HG02884 (cell line): Measurements from ENCODE around the gene KCP.

Source experiments
- ATAC-seq: cut with Tn5 transposase; IDR thresholded peaks from one replicate; pipeline ENCODE4 v1.9.1; 2021; ENCODE audit warnings: mild to moderate bottlenecking, moderate library complexity; ENCODE audit not compliant: unreplicated experiment

KCP gene

DNA sequence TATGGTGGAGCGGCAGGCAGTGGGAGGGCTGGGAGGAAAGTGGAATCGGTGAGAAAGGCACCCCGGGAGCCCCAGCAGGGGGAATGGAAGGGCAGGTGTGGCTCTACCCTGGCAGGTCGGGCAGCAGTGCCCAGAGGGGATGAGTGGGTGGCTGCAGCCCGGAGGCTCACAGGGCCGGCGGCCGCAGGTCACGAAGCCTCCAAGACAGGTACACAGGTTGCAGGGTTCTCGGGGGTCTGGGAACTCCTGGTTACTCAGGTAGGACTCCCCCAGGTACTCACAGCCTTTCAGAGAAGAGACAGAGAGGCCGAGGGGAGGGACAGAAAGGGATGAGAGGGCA is 21.8 kb downstream of the KCP start:
- ATAC-seq: no peak

DNA sequence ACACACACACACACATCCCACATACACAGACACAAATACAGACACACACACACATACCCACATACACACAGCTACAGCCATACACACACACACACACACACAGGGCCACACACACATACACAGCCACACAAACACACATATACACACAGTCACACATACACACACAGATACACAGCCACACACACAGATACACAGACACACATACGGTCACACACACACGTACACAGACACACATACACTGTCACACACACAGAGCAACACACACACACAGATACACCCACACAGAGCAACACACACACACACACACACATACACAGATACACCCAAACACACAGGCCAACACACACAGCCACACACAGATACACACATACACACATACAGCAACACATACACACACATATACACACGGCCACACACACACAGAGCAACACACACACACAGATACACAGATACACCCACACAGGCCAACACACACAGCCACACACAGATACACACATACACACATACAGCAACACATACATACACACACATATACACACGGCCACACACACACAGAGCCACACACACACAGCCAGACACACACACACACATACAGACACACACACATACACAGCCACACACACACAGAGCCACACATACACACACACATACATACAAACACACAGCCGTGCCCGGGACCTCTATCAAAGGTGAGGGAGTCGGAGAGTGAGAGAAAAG is 22.3 kb downstream of the KCP start:
- no peak for ATAC-seq

DNA sequence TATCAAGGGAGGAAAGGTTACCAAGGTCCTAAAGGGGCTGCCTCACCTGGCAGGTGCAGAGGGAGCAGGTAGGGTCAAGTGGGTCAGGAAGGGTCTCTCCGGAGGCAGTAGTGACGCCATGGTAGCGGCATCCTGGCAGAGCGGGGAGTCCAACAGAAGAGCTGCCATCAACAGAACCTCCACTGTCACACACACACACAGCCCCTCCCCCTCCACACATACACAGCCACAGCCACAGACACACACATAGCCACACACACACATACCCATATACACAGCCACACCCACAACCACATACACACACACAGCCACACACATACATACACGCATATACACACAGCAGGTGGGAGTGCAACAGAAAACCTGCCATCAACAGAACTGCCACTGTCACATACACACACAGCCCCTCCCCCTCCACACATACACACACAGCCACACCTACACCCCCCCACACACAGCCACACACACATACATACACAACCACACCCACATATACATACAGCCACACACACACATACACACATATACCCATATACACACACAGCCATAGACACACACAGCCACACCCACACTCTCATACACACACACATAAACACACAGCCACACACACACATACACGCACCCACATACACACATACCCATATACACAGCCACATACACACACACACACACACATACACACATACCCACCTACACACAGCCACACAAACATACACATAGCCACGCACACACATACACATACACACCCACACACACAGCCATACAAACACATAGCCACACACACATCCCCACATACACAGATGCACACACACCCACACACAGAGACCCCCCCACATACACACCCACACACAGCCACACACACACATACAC is 23.1 kb downstream of the KCP start:
- no peak for ATAC-seq

DNA sequence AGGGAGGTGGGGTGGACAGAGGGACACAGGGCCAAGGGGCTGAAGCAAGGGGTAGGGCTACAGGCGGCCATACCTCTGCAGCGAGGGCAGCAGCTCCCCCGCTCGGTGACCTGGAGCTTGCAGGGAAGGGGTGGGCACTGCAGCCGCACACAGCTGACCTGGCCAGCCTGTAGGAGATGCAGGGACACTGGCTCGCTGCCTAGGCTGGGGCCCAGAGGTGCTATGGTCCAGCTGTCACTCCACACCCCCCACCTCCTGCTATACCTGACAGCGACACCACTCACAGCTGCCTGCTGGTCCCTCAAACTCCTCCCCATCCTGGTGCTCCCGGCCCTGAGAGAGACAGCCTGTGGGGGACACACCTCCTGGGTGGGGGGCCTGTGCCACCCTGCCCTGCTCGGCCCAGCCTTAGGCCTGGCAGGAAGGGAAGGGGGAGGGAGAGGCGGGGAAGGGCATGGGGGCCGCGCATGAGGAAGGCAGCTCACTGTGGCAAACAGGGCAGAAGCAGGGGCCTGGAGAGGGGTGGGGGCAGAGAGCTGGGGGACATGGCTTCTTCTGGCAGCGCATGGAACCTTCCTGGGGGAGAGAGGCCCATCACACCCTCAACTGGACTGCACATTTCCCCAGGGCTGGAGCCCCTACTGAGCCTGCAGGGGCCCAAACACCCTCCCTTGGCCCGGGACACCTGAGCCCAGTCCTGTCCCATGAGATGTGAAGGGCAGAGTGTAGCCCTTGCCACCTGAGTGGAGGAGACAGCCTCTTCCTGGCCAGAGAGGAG is 23.9 kb downstream of the KCP start:
- no peak for ATAC-seq

DNA sequence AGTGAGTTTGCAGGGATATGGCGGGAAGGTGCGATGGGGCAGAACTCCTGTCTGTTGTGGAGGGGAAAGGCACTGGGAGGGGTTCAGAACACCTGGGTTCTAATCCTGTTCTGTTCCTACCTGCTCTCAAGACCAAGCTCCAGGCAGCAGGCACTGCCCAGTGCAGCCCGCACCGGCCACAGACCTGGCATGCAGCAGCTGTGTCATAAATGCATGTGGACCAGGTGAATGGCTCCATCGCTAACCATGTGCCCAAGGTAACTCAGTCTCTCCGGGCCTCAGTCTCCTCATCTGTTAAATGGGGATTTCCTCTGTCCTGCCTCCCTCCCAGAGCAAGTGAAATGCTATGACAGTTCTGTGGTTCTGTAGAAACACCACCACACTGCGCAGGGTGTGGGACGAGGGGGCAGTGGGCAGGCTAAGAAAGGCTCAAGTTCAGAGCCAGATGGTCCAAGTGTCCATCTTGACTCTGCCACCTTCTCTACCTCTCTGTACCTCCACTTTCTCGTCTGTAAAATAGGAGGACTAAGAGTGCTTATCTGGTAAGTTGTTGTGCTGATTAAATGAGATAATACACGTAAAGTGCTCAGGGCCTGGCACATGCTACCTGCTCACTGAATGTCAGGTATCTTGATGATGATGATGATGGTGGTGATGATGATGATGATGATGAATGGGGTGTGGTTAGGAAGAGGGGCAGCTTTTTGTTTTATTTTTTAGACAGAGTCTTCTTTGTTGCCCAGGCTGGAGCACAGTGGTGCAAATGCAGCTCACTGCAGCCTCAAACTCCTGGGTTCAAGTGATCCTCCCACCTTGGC is 24.9 kb downstream of the KCP start:
- ATAC-seq: no peak

DNA sequence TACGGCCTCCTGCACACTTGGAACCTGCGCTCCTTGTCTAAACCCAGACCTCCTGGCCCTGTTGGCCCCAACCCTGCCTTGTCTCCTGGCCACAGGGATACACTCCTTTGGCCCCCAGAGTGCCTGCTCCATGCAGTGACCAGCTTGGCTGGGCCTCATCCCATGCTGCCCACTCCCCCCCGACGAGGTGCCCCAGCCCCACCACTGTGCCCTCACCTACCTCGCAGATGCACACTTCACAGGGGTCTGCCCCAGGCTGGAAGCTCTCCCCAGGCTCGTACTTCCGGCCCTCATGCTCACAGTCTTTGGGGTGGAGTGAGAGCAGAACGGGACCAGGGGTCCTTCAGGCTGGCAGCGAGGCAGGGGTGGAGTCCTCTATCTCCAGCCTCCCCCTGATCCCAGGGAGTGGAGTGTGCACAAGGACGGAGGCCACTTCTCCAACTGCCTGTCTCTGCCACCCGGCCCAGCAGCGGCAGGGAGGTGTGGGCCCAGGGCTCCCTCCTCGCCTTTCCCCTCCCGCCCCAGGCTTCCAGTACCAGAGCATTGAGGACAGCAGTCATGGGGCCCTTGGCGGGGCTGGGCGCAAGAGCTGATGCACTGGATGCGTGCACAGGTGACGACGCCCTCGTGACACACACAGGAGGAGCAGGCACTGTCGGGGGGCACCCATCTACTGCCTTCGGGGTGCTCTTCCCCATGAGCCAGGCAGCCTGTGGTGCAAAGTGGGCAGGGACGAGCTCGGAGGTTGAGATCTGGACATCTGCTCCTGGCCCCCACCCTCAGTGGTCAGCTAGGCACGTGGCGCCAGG is 25.7 kb downstream of the KCP start:
- ATAC-seq: no peak

DNA sequence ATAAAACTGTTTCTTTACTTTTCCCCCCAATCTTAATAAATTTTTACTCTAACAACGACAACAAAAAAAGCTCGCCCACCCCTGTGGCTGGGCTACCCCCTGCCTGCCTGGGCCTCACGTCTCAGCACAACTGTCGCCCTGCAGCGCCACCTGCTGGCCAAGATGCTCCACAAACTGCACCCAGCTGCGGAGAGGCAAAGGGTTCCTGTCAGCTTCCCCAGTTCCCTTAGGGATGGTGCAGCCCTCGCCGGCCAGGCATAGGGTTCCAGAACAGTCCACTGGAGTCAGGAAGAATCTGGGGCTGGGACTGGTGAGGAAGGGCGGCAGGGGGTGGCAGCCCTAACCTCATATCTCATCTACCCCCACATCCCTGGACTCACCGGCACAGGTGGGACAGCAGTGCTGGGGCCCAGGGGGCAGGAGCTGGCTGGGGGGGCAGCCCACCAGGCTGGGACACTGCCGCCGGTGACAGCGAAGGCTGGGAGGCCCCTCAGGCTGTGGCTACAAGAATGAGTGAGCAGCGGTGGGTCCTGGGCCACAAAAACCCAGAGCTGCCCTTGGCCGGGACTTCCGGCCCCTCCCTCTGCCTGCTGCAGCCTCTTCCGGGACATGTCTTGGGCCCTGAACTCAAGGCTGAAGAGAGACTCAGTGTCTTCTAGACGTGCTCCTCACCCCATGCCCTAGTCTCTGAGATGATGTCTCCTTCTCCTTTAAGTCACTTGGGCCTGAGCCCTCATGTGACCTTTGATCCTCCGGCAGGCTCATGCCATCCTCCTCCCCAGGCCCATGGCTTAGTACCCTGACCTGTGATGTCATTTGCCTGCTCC is 26.7 kb downstream of the KCP start:
- peak; percentile 58 for ATAC-seq

DNA sequence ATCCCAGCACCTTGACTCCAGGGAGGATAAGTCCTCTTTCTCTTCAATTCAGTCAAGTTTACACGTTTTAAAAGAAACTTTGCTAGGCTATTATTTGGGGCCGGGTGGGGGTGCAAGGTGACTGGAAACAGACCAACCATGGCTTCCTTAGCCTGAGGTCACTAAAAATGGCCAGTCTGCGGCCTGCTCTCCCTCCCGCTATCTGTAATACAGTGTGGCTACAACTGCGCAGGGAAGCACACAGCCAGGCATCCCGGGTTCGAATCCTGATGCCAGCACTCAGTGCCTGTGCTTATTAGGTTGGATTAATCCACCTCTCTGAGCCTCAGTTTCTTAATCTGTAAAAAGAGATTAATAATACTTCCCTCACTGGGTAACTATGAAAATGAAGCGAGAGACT is 28.4 kb downstream of the KCP start:
- no peak for ATAC-seq

DNA sequence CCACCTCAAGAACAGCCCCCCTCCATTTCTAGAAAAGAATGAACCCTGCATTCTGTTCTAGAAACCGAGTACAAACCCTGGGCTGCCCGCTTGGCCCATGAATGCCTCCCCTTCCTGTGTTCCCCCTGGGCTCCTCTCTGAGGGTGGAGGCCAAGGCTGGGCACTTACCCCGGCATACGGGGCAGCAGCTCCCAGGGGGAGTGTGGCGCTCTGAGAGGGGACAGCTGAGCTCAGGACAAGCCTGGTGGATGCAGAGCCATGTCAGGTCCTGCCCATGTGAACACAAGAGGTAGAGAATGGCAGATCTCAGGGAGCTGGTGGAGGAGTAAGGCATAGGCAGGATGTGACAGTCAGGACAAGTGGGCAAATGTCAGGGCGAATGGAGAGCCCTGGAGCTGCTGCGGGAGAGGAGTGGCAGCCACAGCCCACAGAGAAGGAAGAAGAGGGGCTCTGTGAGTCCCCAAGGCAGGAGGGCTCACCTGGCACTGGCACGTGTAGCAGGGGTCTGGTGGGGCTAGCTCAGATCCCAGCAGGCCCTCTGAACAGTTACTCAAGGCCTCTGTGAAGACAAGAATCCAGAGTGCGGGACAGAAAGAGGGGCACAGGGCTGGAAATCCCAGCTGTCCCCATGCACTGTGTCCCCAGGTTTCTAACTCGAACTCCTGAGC is 28.9 kb downstream of the KCP start:
- no peak for ATAC-seq

DNA sequence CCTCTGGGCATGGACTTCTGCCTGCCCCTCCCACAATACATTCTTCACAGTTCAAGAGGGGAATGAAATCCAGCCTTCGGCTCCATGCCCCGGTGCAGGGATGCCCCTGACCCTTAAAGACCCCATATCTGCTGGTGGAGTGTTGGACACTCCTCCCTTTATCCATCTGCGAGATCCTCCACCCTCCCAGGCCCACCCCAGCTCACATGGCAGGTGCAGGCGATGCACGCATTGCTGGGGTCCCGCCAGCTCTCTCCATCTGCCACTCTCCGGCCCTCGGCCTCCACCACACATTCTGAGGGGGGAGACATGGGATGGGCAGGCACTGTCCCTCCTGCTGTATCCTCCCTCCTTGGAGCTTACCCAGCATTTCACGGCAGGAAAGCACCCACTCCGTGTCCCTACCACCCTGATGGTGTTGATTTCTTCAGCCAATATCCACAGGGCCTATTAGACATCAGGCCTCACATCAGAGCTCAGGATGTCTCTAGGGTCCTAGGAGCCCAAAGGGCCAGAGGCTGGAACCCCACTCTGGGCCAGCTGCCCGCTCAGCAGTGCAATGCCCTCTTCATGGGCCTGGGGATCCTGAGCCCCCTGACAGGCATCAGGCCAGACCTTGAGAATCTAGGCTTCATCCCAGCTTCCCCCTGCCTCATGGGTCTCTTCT is 29.6 kb downstream of the KCP start:
- ATAC-seq: no peak

DNA sequence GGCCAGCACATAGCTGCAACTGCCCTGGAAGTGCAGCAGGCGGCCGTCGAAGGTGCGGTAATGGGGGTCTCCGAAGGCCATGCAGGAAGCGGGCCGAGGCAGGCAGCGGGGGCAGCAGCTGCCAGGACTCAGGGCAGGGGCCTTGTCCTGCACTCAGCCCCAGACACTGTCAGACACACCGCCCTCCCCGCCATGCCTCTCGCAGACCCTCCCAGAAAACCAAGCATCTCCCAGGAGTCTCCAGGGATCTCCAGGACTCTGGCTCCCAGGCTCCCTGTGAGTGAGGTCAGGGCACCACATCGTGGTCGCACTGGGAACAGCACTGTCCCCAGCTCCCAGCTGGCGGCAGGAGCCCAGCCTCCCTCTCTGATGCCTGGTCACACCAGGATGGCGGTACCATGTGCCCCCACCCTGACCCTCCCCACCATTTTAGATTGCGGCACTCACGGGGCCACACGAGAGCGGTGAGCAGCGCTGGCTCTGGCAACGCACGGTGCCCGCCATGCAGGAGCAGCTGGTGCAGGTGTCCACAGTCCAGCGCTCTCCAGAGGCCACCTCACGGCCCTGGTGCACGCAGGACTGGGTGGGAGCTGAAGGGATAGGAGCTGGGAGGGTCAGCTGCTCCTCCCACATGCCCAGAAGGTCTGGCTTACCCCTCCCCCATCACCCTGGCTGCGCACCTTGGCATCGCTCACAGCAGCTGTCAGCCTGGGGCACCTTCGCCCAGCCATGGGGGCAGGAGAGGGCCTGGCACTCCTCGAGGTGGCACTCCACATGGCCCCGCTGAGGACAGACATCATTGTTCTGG is 30.4 kb downstream of the KCP start:
- ATAC-seq: no peak

DNA sequence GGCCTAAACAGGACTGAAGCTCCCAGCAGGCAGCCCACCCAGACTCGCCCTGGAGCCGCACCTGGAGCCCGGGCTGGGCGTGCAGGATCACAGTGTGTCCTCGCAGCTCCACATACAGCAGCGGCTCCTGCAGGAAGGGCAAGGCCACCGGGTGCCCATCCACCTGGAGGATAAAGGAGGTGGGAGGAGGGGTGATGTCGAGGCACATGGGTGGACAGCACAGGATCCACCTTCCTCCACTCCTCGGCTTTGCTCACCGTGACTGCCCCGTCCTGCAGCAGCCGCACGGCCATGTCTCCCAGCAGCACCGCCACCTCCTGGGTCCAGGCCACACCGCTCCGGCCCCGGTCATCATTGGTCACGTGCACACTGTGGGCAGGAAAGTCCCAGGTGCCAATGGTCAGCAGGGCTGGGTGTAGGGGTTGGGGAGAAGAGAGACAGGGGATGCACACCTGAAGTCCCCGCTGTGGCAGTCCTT is 31.0 kb downstream of the KCP start:
- ATAC-seq: no peak

DNA sequence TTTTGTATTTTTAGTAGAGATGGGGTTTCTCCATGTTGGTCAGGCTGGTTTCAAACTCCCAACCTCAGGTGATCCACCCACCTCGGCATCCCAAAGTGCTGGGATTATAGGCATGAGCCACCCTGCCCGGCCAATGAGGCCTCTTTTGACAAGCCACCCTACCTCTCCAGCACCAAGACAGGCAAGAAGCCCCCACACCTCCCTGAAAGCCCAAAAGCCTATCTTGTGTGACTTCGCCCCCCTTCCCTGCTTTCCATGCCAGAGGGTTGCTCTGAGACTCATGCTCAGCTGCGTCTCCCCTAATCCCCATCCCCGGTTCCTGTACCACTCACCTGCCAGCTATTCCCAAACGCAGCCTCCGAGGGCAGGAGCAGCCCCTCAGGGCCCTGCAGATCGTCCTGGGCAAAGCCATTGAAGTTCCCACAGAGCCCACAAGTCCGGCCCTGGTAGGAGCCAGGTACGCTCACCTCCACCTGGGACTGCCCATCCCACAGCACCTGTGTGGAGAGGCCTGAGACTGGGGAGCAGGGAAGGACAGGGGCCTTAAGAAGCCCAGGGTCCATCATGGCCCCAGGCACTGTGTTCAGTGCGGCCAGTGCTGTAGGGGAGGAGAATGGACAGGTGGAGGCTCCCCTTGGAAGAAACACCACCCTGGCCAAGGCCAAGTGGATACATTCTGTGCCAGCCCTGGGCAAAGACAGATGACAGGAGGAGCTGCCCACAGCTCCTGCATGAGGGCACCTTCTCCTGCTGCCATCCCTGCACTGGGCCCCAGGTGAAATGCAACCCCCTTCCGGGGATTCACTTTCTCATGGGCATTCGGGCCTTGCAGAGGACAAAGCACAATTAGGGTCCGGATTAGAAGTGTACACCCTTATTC is 32.0 kb downstream of the KCP start:
- no peak for ATAC-seq

DNA sequence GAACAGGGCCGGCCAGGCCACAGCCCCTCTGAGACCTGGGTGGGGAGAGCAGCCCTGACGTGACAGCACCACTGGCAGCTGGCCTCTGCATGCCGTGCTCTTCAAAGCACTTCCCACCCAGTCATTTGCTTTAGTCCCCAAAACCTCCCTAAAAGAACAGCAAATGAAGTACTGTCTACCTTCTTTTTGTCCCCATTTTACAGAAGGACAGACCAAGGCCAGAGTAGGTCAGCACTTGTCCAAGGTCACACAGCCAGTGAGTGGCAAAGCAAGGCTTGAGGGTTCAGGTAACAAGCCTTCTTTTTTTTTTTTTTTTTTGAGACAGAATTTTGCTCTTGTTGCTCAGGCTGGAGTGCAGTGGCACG is 32.8 kb downstream of the KCP start:
- ATAC-seq: no peak

DNA sequence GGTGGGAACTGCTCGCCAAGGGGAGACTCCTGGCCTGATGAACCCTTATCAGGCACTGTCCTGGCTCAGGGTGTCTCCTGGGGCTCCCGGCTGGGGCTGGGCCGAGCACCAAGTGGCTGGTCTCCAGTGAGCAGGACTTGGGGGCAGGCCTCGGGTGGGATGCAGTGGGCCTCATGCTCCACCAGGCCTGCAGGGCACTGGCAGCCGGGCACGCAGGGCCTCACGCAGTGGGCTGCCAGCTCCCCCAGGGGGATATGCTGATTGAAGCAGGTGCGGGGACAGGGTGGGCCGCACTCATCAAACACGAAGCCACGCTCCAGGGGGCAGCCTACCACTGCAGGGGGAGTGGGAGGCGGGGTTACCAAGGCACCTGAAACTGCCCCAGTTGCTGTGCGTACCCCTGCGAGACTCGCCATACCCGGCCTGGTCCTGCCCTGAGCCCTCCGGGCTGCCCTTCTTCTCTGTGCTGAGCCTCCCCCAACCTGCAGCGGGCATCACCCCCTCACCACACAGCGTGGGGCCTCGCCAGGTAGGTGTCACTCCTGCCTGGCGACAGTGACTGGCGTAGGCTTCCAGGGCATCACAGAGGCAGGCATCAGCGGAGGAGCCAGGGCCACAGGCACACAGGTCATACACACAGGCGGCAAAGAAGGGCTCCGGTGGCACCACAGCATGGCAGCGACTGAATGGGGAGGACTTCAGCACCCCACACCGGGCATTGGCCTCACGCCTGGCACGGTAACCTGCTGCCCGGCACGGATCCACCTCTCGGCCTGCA is 33.3 kb downstream of the KCP start:
- no peak for ATAC-seq

DNA sequence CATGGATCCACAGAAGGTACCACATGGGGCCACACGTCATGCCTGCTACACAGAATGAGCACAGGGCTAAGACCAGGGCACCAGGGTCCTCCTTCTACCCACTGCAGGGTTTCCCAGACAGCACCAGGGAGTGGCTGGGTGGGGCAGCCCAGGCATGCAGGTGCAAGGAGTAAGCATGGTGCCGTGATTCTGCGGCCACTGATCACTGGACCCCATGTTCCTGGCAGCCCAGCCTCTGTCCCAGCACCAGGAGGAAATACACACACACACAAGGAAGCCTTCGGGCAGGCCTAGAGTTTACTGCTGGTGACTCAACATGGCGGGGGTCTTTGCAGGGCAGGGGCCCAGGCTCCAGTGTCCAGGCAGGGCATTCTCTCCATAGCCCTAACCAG is 33.9 kb downstream of the KCP start:
- ATAC-seq: no peak
